ENCODE data around the gene IPCEF1.
"Not testable (repeated sequence)": the region's sequence is repeated elsewhere in the genome, so short reads cannot be mapped to it uniquely, and the experiment has no call there.

Gene IPCEF1

GRCh38 chr6:154251116-154251515 is 105.5 kb downstream of the IPCEF1 start:
- in situ Hi-C loops (cut with HindIII; ENCODE audit: low sequenced_read_pairs): no loop called here

- in situ Hi-C loops (cut with HindIII; ENCODE audit: low sequenced_read_pairs): no loop called here
Measured at GRCh38 chr6:154249499-154250298, 106.9 kb downstream of the IPCEF1 start.

GRCh38 chr6:154247119-154247861 is 109.3 kb downstream of the IPCEF1 start:
- in situ Hi-C loops (cut with HindIII; ENCODE audit: low sequenced_read_pairs): no loop called here

- in situ Hi-C loops (cut with HindIII; ENCODE audit: low sequenced_read_pairs): no loop called here
Measured at GRCh38 chr6:154246723-154247118, 109.9 kb downstream of the IPCEF1 start.

GRCh38 chr6:154245506-154245905 is 111.1 kb downstream of the IPCEF1 start:
- in situ Hi-C loops (cut with HindIII; ENCODE audit: low sequenced_read_pairs): no loop called here

GRCh38 chr6:154243793-154244750 is 112.5 kb downstream of the IPCEF1 start:
- in situ Hi-C loops (cut with HindIII; ENCODE audit: low sequenced_read_pairs): no loop called here

GRCh38 chr6:154242617-154243357 is 113.8 kb downstream of the IPCEF1 start:
- in situ Hi-C loops (cut with HindIII; ENCODE audit: low sequenced_read_pairs): no loop called here

- in situ Hi-C loops (cut with HindIII; ENCODE audit: low sequenced_read_pairs): no loop called here
Measured at GRCh38 chr6:154241581-154241980, 115.0 kb downstream of the IPCEF1 start.

- in situ Hi-C loops (cut with HindIII; ENCODE audit: low sequenced_read_pairs): not testable (repeated sequence)
Measured at GRCh38 chr6:154241061-154241460, 115.5 kb downstream of the IPCEF1 start.

GRCh38 chr6:154239392-154239791 is 117.2 kb downstream of the IPCEF1 start:
- in situ Hi-C loops (cut with HindIII; ENCODE audit: low sequenced_read_pairs): no loop called here

GRCh38 chr6:154238831-154239230 is 117.8 kb downstream of the IPCEF1 start:
- in situ Hi-C loops (cut with HindIII; ENCODE audit: low sequenced_read_pairs): no loop called here

- in situ Hi-C loops (cut with HindIII; ENCODE audit: low sequenced_read_pairs): no loop called here
Measured at GRCh38 chr6:154236646-154237301, 119.8 kb downstream of the IPCEF1 start.

- in situ Hi-C loops (cut with HindIII; ENCODE audit: low sequenced_read_pairs): no loop called here
Measured at GRCh38 chr6:154234019-154234772, 122.4 kb downstream of the IPCEF1 start.

GRCh38 chr6:154233383-154233782 is 123.2 kb downstream of the IPCEF1 start:
- in situ Hi-C loops (cut with HindIII; ENCODE audit: low sequenced_read_pairs): no loop called here

- in situ Hi-C loops (cut with HindIII; ENCODE audit: low sequenced_read_pairs): no loop called here
Measured at GRCh38 chr6:154232013-154232910, 124.3 kb downstream of the IPCEF1 start.

GRCh38 chr6:154230910-154231595 is 125.5 kb downstream of the IPCEF1 start:
- in situ Hi-C loops (cut with HindIII; ENCODE audit: low sequenced_read_pairs): no loop called here

- in situ Hi-C loops (cut with HindIII; ENCODE audit: low sequenced_read_pairs): no loop called here
Measured at GRCh38 chr6:154230393-154230792, 126.2 kb downstream of the IPCEF1 start.

- in situ Hi-C loops (cut with HindIII; ENCODE audit: low sequenced_read_pairs): no loop called here
Measured at GRCh38 chr6:154229786-154230185, 126.8 kb downstream of the IPCEF1 start.

Data from DLD1 (cell line).